ENCODE data around the gene LRRC75B.
"Not testable (repeated sequence)": the region's sequence is repeated elsewhere in the genome, so short reads cannot be mapped to it uniquely, and the experiment has no call there.

The LRRC75B gene

GRCh38 chr22:24592851-24593558 lies at the start of gene LRRC75B:
TSS of gene LRRC75B (minus strand) at chr22:24593073. CDS start at chr22:24593039, 34 bp downstream.
- Histone ChIP-seq H3K9ac (ENCODE audit: low read depth, low read length) (peak within 1 kb of the TSS; percentile 77), H3K36me3 (ENCODE audit: insufficient read depth, low read length) (no peaks in the 10 kb centered on the region), H3K9me3 (ENCODE audit: control insufficient read depth, insufficient read depth, low read length) (no peaks in the 10 kb centered on the region), H3K4me1 (ENCODE audit: insufficient read depth, low read length) (peaks cover 10% of the 10 kb centered on the region; the same call in 1 of the 2 replicates)

GRCh38 chr22:24642307-24642706 lies 49.4 kb upstream of the LRRC75B start:
- not testable (repeated sequence) for H3K4me1 ChIP-seq (ENCODE audit: insufficient read depth, low read length); H3K9me3 ChIP-seq (ENCODE audit: control insufficient read depth, insufficient read depth, low read length); H3K9ac ChIP-seq (ENCODE audit: low read depth, low read length); H3K36me3 ChIP-seq (ENCODE audit: insufficient read depth, low read length)

GRCh38 chr22:24636513-24636912 lies 43.6 kb upstream of the LRRC75B start:
- H3K36me3 ChIP-seq (ENCODE audit: insufficient read depth, low read length); H3K9ac ChIP-seq (ENCODE audit: low read depth, low read length); H3K4me1 ChIP-seq (ENCODE audit: insufficient read depth, low read length); H3K9me3 ChIP-seq (ENCODE audit: control insufficient read depth, insufficient read depth, low read length): not testable (repeated sequence)

GRCh38 chr22:24634776-24635389 lies 42.0 kb upstream of the LRRC75B start:
- not testable (repeated sequence) for H3K36me3 ChIP-seq (ENCODE audit: insufficient read depth, low read length); H3K9ac ChIP-seq (ENCODE audit: low read depth, low read length); H3K9me3 ChIP-seq (ENCODE audit: control insufficient read depth, insufficient read depth, low read length)
- peaks cover 13% of the 10 kb centered on the region; the same call in 1 of the 2 replicates for H3K4me1 ChIP-seq (ENCODE audit: insufficient read depth, low read length)

- not testable (repeated sequence) for H3K36me3 ChIP-seq (ENCODE audit: insufficient read depth, low read length); H3K9me3 ChIP-seq (ENCODE audit: control insufficient read depth, insufficient read depth, low read length); H3K9ac ChIP-seq (ENCODE audit: low read depth, low read length)
- H3K4me1 ChIP-seq (ENCODE audit: insufficient read depth, low read length) = peaks cover 13% of the 10 kb centered on the region; the same call in 1 of the 2 replicates
These were observed 40.6 kb upstream of the LRRC75B start for GRCh38 chr22:24633231-24634023.

- H3K9ac ChIP-seq (ENCODE audit: low read depth, low read length); H3K36me3 ChIP-seq (ENCODE audit: insufficient read depth, low read length); H3K9me3 ChIP-seq (ENCODE audit: control insufficient read depth, insufficient read depth, low read length): not testable (repeated sequence)
- H3K4me1 ChIP-seq (ENCODE audit: insufficient read depth, low read length) = peaks cover 13% of the 10 kb centered on the region; the same call in 1 of the 2 replicates
These were observed 39.8 kb upstream of the LRRC75B start for GRCh38 chr22:24632642-24633041.

GRCh38 chr22:24631430-24632122 lies 38.7 kb upstream of the LRRC75B start:
- not testable (repeated sequence) for H3K9ac ChIP-seq (ENCODE audit: low read depth, low read length); H3K9me3 ChIP-seq (ENCODE audit: control insufficient read depth, insufficient read depth, low read length); H3K36me3 ChIP-seq (ENCODE audit: insufficient read depth, low read length)
- H3K4me1 ChIP-seq (ENCODE audit: insufficient read depth, low read length) = peaks cover 13% of the 10 kb centered on the region; the same call in 1 of the 2 replicates

- H3K4me1 ChIP-seq (ENCODE audit: insufficient read depth, low read length) = peaks cover 13% of the 10 kb centered on the region; the same call in 1 of the 2 replicates
- H3K9ac ChIP-seq (ENCODE audit: low read depth, low read length); H3K36me3 ChIP-seq (ENCODE audit: insufficient read depth, low read length); H3K9me3 ChIP-seq (ENCODE audit: control insufficient read depth, insufficient read depth, low read length): not testable (repeated sequence)
These were observed 38.0 kb upstream of the LRRC75B start for GRCh38 chr22:24630812-24631427.

GRCh38 chr22:24629069-24629468 lies 36.2 kb upstream of the LRRC75B start:
- H3K4me1 ChIP-seq (ENCODE audit: insufficient read depth, low read length); H3K36me3 ChIP-seq (ENCODE audit: insufficient read depth, low read length); H3K9me3 ChIP-seq (ENCODE audit: control insufficient read depth, insufficient read depth, low read length); H3K9ac ChIP-seq (ENCODE audit: low read depth, low read length): not testable (repeated sequence)

- H3K36me3 ChIP-seq (ENCODE audit: insufficient read depth, low read length); H3K9ac ChIP-seq (ENCODE audit: low read depth, low read length); H3K4me1 ChIP-seq (ENCODE audit: insufficient read depth, low read length); H3K9me3 ChIP-seq (ENCODE audit: control insufficient read depth, insufficient read depth, low read length): not testable (repeated sequence)
These were observed 35.0 kb upstream of the LRRC75B start for GRCh38 chr22:24627911-24628310.

- H3K9me3 ChIP-seq (ENCODE audit: control insufficient read depth, insufficient read depth, low read length); H3K36me3 ChIP-seq (ENCODE audit: insufficient read depth, low read length); H3K9ac ChIP-seq (ENCODE audit: low read depth, low read length); H3K4me1 ChIP-seq (ENCODE audit: insufficient read depth, low read length): not testable (repeated sequence)
These were observed 29.7 kb upstream of the LRRC75B start for GRCh38 chr22:24622596-24622995.

- not testable (repeated sequence) for H3K9me3 ChIP-seq (ENCODE audit: control insufficient read depth, insufficient read depth, low read length)
These were observed 28.4 kb upstream of the LRRC75B start for GRCh38 chr22:24621244-24621643.

GRCh38 chr22:24614794-24615193 lies 21.9 kb upstream of the LRRC75B start:
- H3K4me1 ChIP-seq (ENCODE audit: insufficient read depth, low read length); H3K9me3 ChIP-seq (ENCODE audit: control insufficient read depth, insufficient read depth, low read length); H3K36me3 ChIP-seq (ENCODE audit: insufficient read depth, low read length): not testable (repeated sequence)
- H3K9ac ChIP-seq (ENCODE audit: low read depth, low read length) = peak overlapping the region; percentile 42; the same call in 1 of the 2 replicates

More at GRCh38 chr22:24621244-24621643, 28.4 kb upstream of the LRRC75B start:
- not testable (repeated sequence) for H3K36me3 ChIP-seq (ENCODE audit: insufficient read depth, low read length); H3K9ac ChIP-seq (ENCODE audit: low read depth, low read length); H3K4me1 ChIP-seq (ENCODE audit: insufficient read depth, low read length)

- not testable (repeated sequence) for H3K9ac ChIP-seq (ENCODE audit: low read depth, low read length); H3K9me3 ChIP-seq (ENCODE audit: control insufficient read depth, insufficient read depth, low read length); H3K4me1 ChIP-seq (ENCODE audit: insufficient read depth, low read length)
These were observed 17.0 kb upstream of the LRRC75B start for GRCh38 chr22:24609888-24610287.

More at GRCh38 chr22:24609888-24610287, 17.0 kb upstream of the LRRC75B start:
- H3K36me3 ChIP-seq (ENCODE audit: insufficient read depth, low read length) = not testable (repeated sequence)

All from ES-I3 (cell line).